ENCODE measurements around the gene MSH6. TPM values are rescaled to one million over a fixed set of nuclear protein-coding genes. Genes with fewer than 3 reads are reported as not detected.

The MSH6 gene
- total RNA-seq, 2 donors from 2014 or later = 25.7 to 67.4 TPM

DNA sequence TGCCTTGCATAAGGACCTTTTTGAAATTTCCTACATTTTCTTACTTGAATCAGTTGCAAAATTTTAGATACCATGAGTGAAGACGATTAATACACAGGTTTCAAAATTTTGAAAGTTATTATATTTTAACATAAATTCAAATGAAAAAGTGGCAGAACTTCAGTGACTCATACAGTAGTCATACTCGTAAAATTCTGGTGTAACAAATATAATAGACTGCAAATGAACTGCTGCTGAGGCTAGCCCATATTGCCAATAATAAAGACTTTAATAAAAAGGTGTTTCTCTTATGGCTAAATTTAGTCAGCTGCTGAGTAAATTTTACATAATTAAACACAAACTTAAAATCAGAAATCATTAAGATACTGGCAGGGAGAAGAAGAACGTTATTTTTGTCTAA lies 36.9 kb downstream of the MSH6 start:
- Histone ChIP-seq H3K9me3 (no peaks in the 10 kb centered on the region), H3K9ac (ENCODE audit: low read depth in 2 of 2, low read length in 2 of 2) (no peak overlapping the region), H3K27me3 (no peaks in the 10 kb centered on the region), H3K27ac (no peak overlapping the region), H3K4me1 (no peaks in the 10 kb centered on the region), H3K4me3 (no peak overlapping the region), H3K36me3 (peaks cover 22% of the 10 kb centered on the region)
- DNase-seq = no peak
- TF ChIP-seq, protein P1, sequence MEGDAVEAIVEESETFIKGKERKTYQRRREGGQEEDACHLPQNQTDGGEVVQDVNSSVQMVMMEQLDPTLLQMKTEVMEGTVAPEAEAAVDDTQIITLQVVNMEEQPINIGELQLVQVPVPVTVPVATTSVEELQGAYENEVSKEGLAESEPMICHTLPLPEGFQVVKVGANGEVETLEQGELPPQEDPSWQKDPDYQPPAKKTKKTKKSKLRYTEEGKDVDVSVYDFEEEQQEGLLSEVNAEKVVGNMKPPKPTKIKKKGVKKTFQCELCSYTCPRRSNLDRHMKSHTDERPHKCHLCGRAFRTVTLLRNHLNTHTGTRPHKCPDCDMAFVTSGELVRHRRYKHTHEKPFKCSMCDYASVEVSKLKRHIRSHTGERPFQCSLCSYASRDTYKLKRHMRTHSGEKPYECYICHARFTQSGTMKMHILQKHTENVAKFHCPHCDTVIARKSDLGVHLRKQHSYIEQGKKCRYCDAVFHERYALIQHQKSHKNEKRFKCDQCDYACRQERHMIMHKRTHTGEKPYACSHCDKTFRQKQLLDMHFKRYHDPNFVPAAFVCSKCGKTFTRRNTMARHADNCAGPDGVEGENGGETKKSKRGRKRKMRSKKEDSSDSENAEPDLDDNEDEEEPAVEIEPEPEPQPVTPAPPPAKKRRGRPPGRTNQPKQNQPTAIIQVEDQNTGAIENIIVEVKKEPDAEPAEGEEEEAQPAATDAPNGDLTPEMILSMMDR (IDR thresholded peaks at IDR 0.05) = no peak
- intact Hi-C loops (cut with DNase I) = no loop called here

DNA sequence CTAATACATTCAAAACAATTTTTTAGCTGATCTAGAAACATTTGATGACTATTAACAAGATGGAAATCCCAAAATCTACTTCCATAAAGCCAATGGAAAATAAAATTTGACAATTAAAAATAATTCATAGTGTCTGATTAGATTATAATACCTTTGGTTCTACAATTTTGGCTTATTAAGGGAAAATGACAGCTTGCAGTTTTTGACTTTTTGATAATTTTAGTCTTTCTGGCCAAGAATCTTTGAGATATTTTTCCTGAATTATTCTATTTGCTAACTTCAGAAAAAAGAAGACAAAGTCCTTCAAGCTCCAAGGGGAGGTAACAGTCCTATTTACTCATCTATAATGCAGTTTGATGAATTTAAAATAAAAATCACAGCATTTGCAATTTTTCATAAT lies 39.6 kb downstream of the MSH6 start:
- TF ChIP-seq, protein P1 (IDR thresholded peaks at IDR 0.05) = no peak
- DNase-seq = no peak
- H3K36me3 ChIP-seq = peaks cover 27% of the 10 kb centered on the region
- H3K9ac ChIP-seq (ENCODE audit: low read depth in 2 of 2, low read length in 2 of 2) = no peak overlapping the region
- no peak overlapping the region for H3K27ac ChIP-seq
- no peaks in the 10 kb centered on the region for H3K27me3 ChIP-seq
- H3K9me3 ChIP-seq = no peaks in the 10 kb centered on the region
- H3K4me1 ChIP-seq = no peaks in the 10 kb centered on the region
- no peak overlapping the region for H3K4me3 ChIP-seq
- intact Hi-C loops (cut with DNase I) = no loop called here

DNA sequence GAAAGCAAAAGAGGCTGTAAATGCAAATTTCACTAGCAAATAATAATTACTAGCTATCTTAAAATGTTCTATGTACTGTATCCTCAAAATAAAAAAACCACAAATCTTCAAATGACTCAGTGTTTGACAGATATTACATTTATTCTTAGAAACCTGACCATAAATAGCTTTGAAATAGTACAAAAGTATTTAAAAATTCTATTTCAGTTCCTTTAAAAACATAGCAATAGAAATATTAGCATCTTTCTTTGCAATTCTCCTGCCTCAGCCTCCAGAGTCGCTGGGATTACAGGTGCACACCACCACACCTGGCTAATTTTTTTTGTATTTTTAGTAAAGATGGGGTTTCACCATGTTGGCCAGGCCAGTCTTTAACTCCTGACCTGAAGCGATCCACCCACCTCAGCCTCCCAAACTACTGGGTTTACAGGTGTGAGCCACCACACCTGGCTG lies 50.6 kb downstream of the MSH6 start:
- no peak for DNase-seq
- H3K4me3 ChIP-seq = no peak overlapping the region
- no peaks in the 10 kb centered on the region for H3K4me1 ChIP-seq
- no peaks in the 10 kb centered on the region for H3K27me3 ChIP-seq
- H3K9me3 ChIP-seq = no peaks in the 10 kb centered on the region
- intact Hi-C loops (cut with DNase I) = no loop called here
- H3K36me3 ChIP-seq = peaks cover 22% of the 10 kb centered on the region
- no peak overlapping the region for H3K9ac ChIP-seq (ENCODE audit: low read depth in 2 of 2, low read length in 2 of 2)
- H3K27ac ChIP-seq = no peak overlapping the region
- TF ChIP-seq, protein P1 (IDR thresholded peaks at IDR 0.05) = no peak

DNA sequence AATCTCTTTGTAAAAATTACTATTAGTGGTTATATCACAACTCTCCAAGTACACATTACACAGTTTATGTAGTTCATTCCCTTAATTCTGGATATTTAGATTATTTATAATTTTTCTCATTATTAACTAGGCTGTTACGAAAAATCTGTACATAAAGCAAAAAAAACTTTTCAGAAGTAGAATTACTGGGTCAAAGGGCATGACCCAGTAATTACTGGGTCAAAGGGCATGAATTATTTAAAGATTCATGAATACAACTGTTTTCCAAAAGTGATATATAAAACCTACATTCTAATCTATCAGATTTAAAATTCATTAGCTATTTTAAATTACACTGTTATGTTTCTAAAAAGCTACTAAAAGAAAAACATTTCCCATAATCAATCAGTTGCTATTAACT lies 55.3 kb downstream of the MSH6 start:
- Histone ChIP-seq H3K4me1 (no peaks in the 10 kb centered on the region), H3K4me3 (no peak overlapping the region), H3K27ac (no peak overlapping the region), H3K27me3 (no peaks in the 10 kb centered on the region), H3K9me3 (no peaks in the 10 kb centered on the region), H3K36me3 (peaks cover 22% of the 10 kb centered on the region), H3K9ac (ENCODE audit: low read depth in 2 of 2, low read length in 2 of 2) (no peak overlapping the region)
- TF ChIP-seq, protein P1 (IDR thresholded peaks at IDR 0.05) = no peak
- no peak for DNase-seq
- intact Hi-C loops (cut with DNase I) = no loop called here

DNA sequence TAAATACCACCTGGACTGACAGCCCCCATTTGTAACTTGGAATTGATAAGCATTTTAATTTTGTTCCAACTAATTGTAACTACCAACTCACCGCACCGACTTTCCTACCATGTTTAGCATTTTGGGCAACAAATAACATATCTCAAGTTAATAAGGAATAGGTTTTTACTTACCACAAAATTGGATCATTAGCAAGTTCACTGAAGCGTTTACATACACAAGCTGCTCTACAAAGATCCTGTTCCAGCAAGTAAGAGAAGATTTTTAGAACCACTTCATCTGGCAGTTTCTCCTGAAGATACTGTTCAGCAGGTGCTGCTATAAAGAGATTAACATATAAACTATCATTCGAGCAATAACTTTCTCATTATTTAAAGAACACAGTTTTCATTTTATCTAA lies 55.7 kb downstream of the MSH6 start:
- no peak overlapping the region for H3K4me3 ChIP-seq
- no peaks in the 10 kb centered on the region for H3K9me3 ChIP-seq
- DNase-seq = no peak
- no peak overlapping the region for H3K27ac ChIP-seq
- H3K27me3 ChIP-seq = no peaks in the 10 kb centered on the region
- no peaks in the 10 kb centered on the region for H3K4me1 ChIP-seq
- H3K36me3 ChIP-seq = peaks cover 22% of the 10 kb centered on the region
- intact Hi-C loops (cut with DNase I) = no loop called here
- TF ChIP-seq, protein P1 (IDR thresholded peaks at IDR 0.05) = no peak
- H3K9ac ChIP-seq (ENCODE audit: low read depth in 2 of 2, low read length in 2 of 2) = no peak overlapping the region

DNA sequence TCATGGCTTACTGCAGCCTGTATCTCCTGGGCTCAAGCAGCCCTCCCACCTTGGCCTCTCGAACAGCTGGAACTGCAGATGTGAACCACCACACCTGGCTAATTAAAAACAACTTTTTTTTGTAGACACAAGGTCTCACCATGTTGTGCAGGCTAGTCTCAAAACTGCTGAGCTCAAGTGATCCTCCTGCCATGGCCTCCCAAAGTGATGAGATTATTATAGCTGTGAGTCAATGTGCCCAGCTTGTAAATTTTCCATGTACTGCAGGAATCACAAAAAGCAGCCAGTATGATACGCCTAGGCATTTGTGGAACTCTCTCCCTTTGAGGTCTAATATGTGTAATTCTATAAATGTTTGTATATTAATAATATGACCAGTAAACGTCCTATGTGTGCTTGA lies 59.9 kb downstream of the MSH6 start:
- Histone ChIP-seq H3K9ac (ENCODE audit: low read depth in 2 of 2, low read length in 2 of 2) (no peak overlapping the region), H3K9me3 (no peaks in the 10 kb centered on the region), H3K27ac (no peak overlapping the region), H3K4me1 (no peaks in the 10 kb centered on the region), H3K27me3 (no peaks in the 10 kb centered on the region), H3K36me3 (no peaks in the 10 kb centered on the region), H3K4me3 (no peak overlapping the region)
- no peak for DNase-seq
- intact Hi-C loops (cut with DNase I) = no loop called here
- TF ChIP-seq, protein P1 (IDR thresholded peaks at IDR 0.05) = no peak

Measured in colonic mucosa (tissue), 4 donors.